Neuronal stem cell (in vitro differentiated cells): ENCODE results near the gene PRDX1.

Experiments used
- DNase-seq: peaks from one replicate; pipeline ENCODE4 v3.0.0-alpha.2; 2013; ENCODE audit warnings: low spot score
- H2AFZ ChIP-seq: one replicate; pipeline ENCODE4 v1.6.1; 2013; ENCODE audit warnings: mild to moderate bottlenecking, low read length, inconsistent platforms
- H2AK5ac ChIP-seq: 2 replicates; pipeline ENCODE4 v1.6.1; 2013; ENCODE audit warnings: low read depth, mild to moderate bottlenecking, inconsistent platforms, low read length, moderate library complexity, mixed read lengths
- H2BK120ac ChIP-seq: 2 replicates; pipeline ENCODE4 v1.6.1; 2013; ENCODE audit warnings: low read depth, mild to moderate bottlenecking, inconsistent platforms, low read length, moderate library complexity, mixed read lengths
- H2BK12ac ChIP-seq: one replicate; pipeline ENCODE4 v1.6.1; 2013; ENCODE audit warnings: low read length, inconsistent platforms
- H2BK15ac ChIP-seq: 2 replicates; pipeline ENCODE4 v1.6.1; 2013; ENCODE audit warnings: mild to moderate bottlenecking, low read length, inconsistent platforms, mixed read lengths
- H2BK5ac ChIP-seq: one replicate; pipeline ENCODE4 v1.6.1; 2013; ENCODE audit warnings: inconsistent platforms, mild to moderate bottlenecking, low read length, moderate library complexity
- H3K14ac ChIP-seq: one replicate; pipeline ENCODE4 v1.6.1; 2013; ENCODE audit warnings: low read length, inconsistent platforms
- H3K18ac ChIP-seq: 2 replicates; pipeline ENCODE4 v1.6.1; 2013; ENCODE audit warnings: low read length, inconsistent platforms
- H3K23ac ChIP-seq: 2 replicates; pipeline ENCODE4 v1.6.1; 2013; ENCODE audit warnings: low read depth, mild to moderate bottlenecking, mixed read lengths, low read length, inconsistent platforms; ENCODE audit not compliant: poor library complexity
- H3K27ac ChIP-seq: replicated peaks from 3 replicates; pipeline ENCODE4 v1.5.1; 2013; ENCODE audit warnings: low read length, inconsistent platforms
- H3K27me3 ChIP-seq, 3 experiments: 2 replicates each; pipeline ENCODE4 v1.6.1; 2013; ENCODE audit warnings: low read length in 3 of 3, mild to moderate bottlenecking in 2 of 3, inconsistent platforms in 1 of 3, low read depth in 1 of 3, mixed read lengths in 1 of 3, moderate library complexity in 1 of 3; ENCODE audit not compliant: control insufficient read depth in 3 of 3, insufficient read depth in 3 of 3
- H3K36me3 ChIP-seq, 2 donors: replicated peaks in 1 of 2; 2 replicates each; pipeline ENCODE4 v1.6.1; 2013; ENCODE audit warnings: low read length in 2 of 2; ENCODE audit not compliant: control insufficient read depth in 2 of 2, insufficient read depth in 2 of 2
- H3K4ac ChIP-seq: 2 replicates; pipeline ENCODE4 v1.6.1; 2013; ENCODE audit warnings: inconsistent platforms, mild to moderate bottlenecking, low read length, moderate library complexity
- H3K4me1 ChIP-seq, 2 donors: 1 replicate in 1 of 2; 2 replicates in 1 of 2; pipeline ENCODE4 v1.6.1; 2013; ENCODE audit warnings: low read length in 2 of 2, low read depth in 1 of 2; ENCODE audit not compliant: control insufficient read depth in 2 of 2, insufficient read depth in 1 of 2
- H3K4me2 ChIP-seq: one replicate; pipeline ENCODE4 v1.6.1; 2013; ENCODE audit warnings: mild to moderate bottlenecking, low read length, inconsistent platforms; ENCODE audit not compliant: insufficient read depth, poor library complexity, severe bottlenecking
- H3K4me3 ChIP-seq, 2 donors: 2 replicates each; pipeline ENCODE4 v1.5.1; 2013; ENCODE audit warnings: low read length in 2 of 2, mild to moderate bottlenecking in 2 of 2, inconsistent platforms in 1 of 2, moderate library complexity in 1 of 2
- H3K79me1 ChIP-seq: one replicate; pipeline ENCODE4 v1.6.1; 2013; ENCODE audit warnings: low read depth, mild to moderate bottlenecking, inconsistent platforms, low read length, moderate library complexity
- H3K9ac ChIP-seq: one replicate; pipeline ENCODE4 v1.6.1; 2013; ENCODE audit warnings: mild to moderate bottlenecking, low read depth, low read length, inconsistent platforms; ENCODE audit not compliant: poor library complexity
- H3K9me3 ChIP-seq, 2 donors: replicated peaks in 1 of 2; 2 replicates each; pipeline versions ENCODE3 to v1.6.1; 2013; ENCODE audit warnings: low read length in 2 of 2, mild to moderate bottlenecking in 2 of 2, inconsistent platforms in 1 of 2, low read depth in 1 of 2, mixed read lengths in 1 of 2, moderate library complexity in 1 of 2; ENCODE audit not compliant: control insufficient read depth in 2 of 2, insufficient read depth in 1 of 2
- H4K8ac ChIP-seq: one replicate; pipeline ENCODE4 v1.6.1; 2013; ENCODE audit warnings: low read depth, mild to moderate bottlenecking, inconsistent platforms, low read length, moderate library complexity
- H4K91ac ChIP-seq: one replicate; pipeline ENCODE4 v1.6.1; 2013; ENCODE audit warnings: low read length, low read depth, mild to moderate bottlenecking, inconsistent platforms; ENCODE audit not compliant: poor library complexity
- WGBS, 2 donors: extraction: QIAGEN DNeasy Blood & Tissue Kit; methylation state at CpG; one replicate each; pipeline ENCODE4 v1.1.7; 2013; ENCODE audit warnings: missing lambda C conversion rate in 2 of 2, mixed read lengths in 1 of 2; ENCODE audit not compliant: insufficient read length in 2 of 2, insufficient replicate concordance in 1 of 2; ENCODE audit errors: extremely low coverage in 2 of 2; 5-methylcytosine and 5-hydroxymethylcytosine counted together

Gene PRDX1

GRCh38 chr1:45568421-45568820 is 46.7 kb upstream of the PRDX1 start:
- H2BK15ac ChIP-seq: no peak overlapping the region
- H3K79me1 ChIP-seq: no peaks in the 10 kb centered on the region
- no peak overlapping the region for H4K8ac ChIP-seq
- H3K4ac ChIP-seq: no peak overlapping the region
- no peak overlapping the region for H4K91ac ChIP-seq
- peak overlapping the region; percentile 35 for H3K23ac ChIP-seq
- H3K4me1 ChIP-seq: peaks cover 0 to 2% of the 10 kb centered on the region in 2 donors
- no CpG with 5 or more reads among the region's 4 CpGs for WGBS, 2 donors
- H3K4me3 ChIP-seq: no peak overlapping the region
- H2BK12ac ChIP-seq: no peak overlapping the region
- H3K14ac ChIP-seq: no peak overlapping the region
- H3K9ac ChIP-seq: no peak overlapping the region
- H3K36me3 ChIP-seq: peaks cover 47 to 70% of the 10 kb centered on the region in 2 donors
- H2AK5ac ChIP-seq: no peak overlapping the region
- H3K18ac ChIP-seq: no peak overlapping the region
- DNase-seq: no peak
- H3K4me2 ChIP-seq: no peak overlapping the region
- H3K27me3 ChIP-seq: no peaks in the 10 kb centered on the region
- H3K27ac ChIP-seq: no peak overlapping the region
- no peak overlapping the region for H2BK5ac ChIP-seq
- no peaks in the 10 kb centered on the region for H3K9me3 ChIP-seq
- no peak overlapping the region for H2BK120ac ChIP-seq
- H2AFZ ChIP-seq: no peak overlapping the region

GRCh38 chr1:45567911-45568310 is 46.2 kb upstream of the PRDX1 start:
- no peak for DNase-seq
- Histone ChIP-seq H3K79me1 (no peaks in the 10 kb centered on the region), H2BK15ac (no peak overlapping the region), H3K23ac (no peak overlapping the region), H3K9ac (no peak overlapping the region), H2BK120ac (no peak overlapping the region), H3K9me3 (no peaks in the 10 kb centered on the region), H2AFZ (no peak overlapping the region), H4K8ac (no peak overlapping the region), H3K27me3 (no peaks in the 10 kb centered on the region), H3K36me3 (peaks cover 47 to 75% of the 10 kb centered on the region in 2 donors), H2BK5ac (no peak overlapping the region), H3K14ac (no peak overlapping the region), H3K4me3 (no peak overlapping the region), H3K4me1 (no peaks in the 10 kb centered on the region), H2BK12ac (no peak overlapping the region), H3K27ac (no peak overlapping the region), H2AK5ac (no peak overlapping the region), H3K18ac (no peak overlapping the region), H3K4me2 (no peak overlapping the region), H4K91ac (no peak overlapping the region), H3K4ac (no peak overlapping the region)
- no CpG with 5 or more reads among the region's 7 CpGs for WGBS, 2 donors

- Histone ChIP-seq H2AFZ (no peak overlapping the region), H2AK5ac (no peak overlapping the region), H3K4ac (no peak overlapping the region), H3K27ac (no peak overlapping the region), H2BK120ac (no peak overlapping the region), H3K4me1 (no peaks in the 10 kb centered on the region), H3K79me1 (no peaks in the 10 kb centered on the region), H3K9me3 (no peaks in the 10 kb centered on the region), H4K8ac (no peak overlapping the region), H3K27me3 (no peaks in the 10 kb centered on the region), H3K14ac (no peak overlapping the region), H3K36me3 (peaks cover 51 to 84% of the 10 kb centered on the region in 2 donors), H2BK12ac (no peak overlapping the region), H2BK5ac (no peak overlapping the region), H3K9ac (no peak overlapping the region), H2BK15ac (no peak overlapping the region), H4K91ac (no peak overlapping the region), H3K18ac (no peak overlapping the region), H3K23ac (peak overlapping the region; percentile 0), H3K4me3 (no peak overlapping the region), H3K4me2 (no peak overlapping the region)
- WGBS, 2 donors: no CpG with 5 or more reads among the region's 5 CpGs
- DNase-seq: no peak
Measured at GRCh38 chr1:45566722-45567121, 45.0 kb upstream of the PRDX1 start.

GRCh38 chr1:45563843-45564242 is 42.2 kb upstream of the PRDX1 start:
- H3K4me3 ChIP-seq: no peak overlapping the region
- no peak overlapping the region for H4K91ac ChIP-seq
- no CpG with 5 or more reads among the region's 2 CpGs for WGBS, 2 donors
- no peak overlapping the region for H2BK120ac ChIP-seq
- no peak for DNase-seq
- no peak overlapping the region for H2AFZ ChIP-seq
- H3K4me1 ChIP-seq: no peaks in the 10 kb centered on the region
- no peak overlapping the region for H2BK15ac ChIP-seq
- no peak overlapping the region for H2BK5ac ChIP-seq
- H3K9ac ChIP-seq: no peak overlapping the region
- H4K8ac ChIP-seq: no peak overlapping the region
- no peak overlapping the region for H2AK5ac ChIP-seq
- H3K79me1 ChIP-seq: peaks cover 2% of the 10 kb centered on the region
- no peak overlapping the region for H2BK12ac ChIP-seq
- no peak overlapping the region for H3K14ac ChIP-seq
- H3K23ac ChIP-seq: no peak overlapping the region
- no peaks in the 10 kb centered on the region for H3K9me3 ChIP-seq
- H3K27me3 ChIP-seq: no peaks in the 10 kb centered on the region
- peaks cover 46 to 79% of the 10 kb centered on the region in 2 donors for H3K36me3 ChIP-seq
- H3K18ac ChIP-seq: no peak overlapping the region
- H3K4ac ChIP-seq: no peak overlapping the region
- H3K4me2 ChIP-seq: no peak overlapping the region
- no peak overlapping the region for H3K27ac ChIP-seq
